ENCODE results near the gene AUNIP.

AUNIP gene

DNA sequence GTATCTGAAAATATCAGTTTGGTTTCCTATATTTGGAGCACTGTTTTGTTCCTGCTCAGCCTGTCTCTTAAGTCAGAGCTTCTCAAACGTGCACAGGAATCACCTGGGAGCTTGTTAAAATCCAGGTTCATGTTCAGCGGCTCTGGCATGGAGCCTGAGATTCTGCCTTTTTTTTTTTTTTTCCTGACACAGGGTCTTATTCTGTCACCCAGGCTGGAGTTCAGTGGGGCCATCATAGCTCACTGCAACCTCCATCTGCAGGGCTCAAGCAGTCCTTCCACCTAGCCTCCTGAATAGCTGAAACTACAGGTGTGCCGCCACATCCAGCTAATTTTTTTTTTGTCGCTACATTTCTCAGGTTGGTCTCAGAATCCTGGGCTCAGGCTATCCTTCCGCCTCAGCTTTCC is 71.5 kb downstream of the AUNIP start:
- no peak for DNase-seq

GRCh38 chr1:25786887-25787759 is 72.1 kb downstream of the AUNIP start:
- no peak for DNase-seq

DNA sequence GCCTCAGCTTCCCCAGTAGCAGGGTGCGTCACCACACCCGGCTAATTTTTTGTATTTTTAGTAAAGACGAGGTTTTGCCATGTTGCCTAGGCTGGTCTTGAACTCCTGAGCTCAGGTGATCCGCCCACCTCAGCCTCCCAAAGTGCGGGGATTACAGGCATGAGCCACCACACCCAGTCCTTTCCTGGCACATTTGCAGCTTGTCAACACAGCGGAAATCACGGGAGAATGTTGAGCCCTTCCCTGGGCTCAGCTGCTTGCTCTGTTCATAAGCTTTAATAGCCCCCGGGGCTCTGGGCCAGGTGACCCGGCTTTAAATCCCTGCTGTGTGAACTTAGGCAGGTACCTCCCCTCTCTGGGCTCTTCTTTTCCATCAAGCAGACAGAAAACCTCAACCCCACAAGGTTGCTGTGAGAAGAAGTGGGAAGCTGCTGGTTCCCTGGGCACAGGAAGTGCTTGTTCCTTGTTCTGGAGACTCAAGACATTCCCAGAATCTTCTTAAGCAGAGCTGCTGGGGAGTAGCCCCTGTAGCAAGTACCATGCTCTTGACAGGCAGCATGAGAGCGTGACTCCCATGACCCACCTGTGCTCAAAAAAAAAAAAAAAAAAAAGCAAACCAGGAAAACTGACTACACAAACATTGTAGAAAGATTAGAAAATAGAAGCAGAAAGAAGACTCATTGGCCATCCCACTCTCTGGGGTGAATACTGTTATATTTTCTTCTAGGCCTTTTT is 73.8 kb downstream of the AUNIP start:
- DNase-seq: no peak

DNA sequence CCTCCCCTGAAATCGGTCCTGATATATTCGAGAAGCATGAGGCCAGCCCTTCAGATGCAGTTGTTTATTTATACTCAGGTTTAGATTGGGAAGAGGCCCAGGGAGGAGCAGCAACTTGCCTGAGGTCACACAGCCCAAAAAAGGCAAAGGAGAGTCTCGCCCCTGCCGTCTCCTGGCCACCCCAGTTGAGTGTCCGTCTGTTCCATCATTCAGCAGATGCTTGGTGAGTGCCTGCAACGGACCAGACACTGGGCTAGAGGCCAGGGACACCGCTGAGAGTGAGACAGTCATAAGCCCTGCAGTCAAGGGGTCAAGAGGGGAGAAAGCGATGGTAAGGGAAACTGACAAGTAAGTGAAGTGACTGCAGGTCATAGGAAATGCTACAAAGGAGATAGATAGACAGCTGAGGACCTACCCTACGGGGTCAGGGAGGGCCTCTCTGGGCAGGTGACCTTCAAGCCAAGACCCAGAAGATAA is 74.6 kb downstream of the AUNIP start:
- no peak for DNase-seq
